Stimulated activated memory B cell treated with anti-CD40 and anti-IgM and Interleukin-4, amounts not matched to agents 10 μg/mL and 1 μg/mL and 100 μg/mL, for 72 hours (primary cell): ENCODE data around the gene ANAPC16.
"Not testable (repeated sequence)": the region's sequence is repeated elsewhere in the genome, so short reads cannot be mapped to it uniquely, and the experiment has no call there.

ENCODE experiments used
- ATAC-seq: fragments of 150-1000 bp; cut with Tn5 transposase; 2 replicates; pipeline ENCODE4 v1.10.0; 2021
- H3K27ac Mint-ChIP-seq: one replicate; pipeline ENCODE4 v1.8.0; 2022; ENCODE audit warnings: mild to moderate bottlenecking, mixed read lengths
- H3K27me3 Mint-ChIP-seq: one replicate; pipeline ENCODE4 v1.8.0; 2022; ENCODE audit warnings: mixed read lengths
- H3K36me3 Mint-ChIP-seq: one replicate; pipeline ENCODE4 v1.8.0; 2022; ENCODE audit warnings: mixed read lengths
- H3K4me1 Mint-ChIP-seq: one replicate; pipeline ENCODE4 v1.8.0; 2022; ENCODE audit warnings: mixed read lengths
- H3K4me3 Mint-ChIP-seq: one replicate; pipeline ENCODE4 v1.8.0; 2022; ENCODE audit warnings: mild to moderate bottlenecking, moderate library complexity, mixed read lengths
- H3K9me3 Mint-ChIP-seq: one replicate; pipeline ENCODE4 v1.8.0; 2022; ENCODE audit warnings: mixed read lengths

ANAPC16 gene

GRCh38 chr10:72260976-72261783 is 45.4 kb downstream of the ANAPC16 start:
- Mint-ChIP-seq H3K9me3 (no peaks in the 10 kb centered on the region), H3K4me1 (peaks cover 69% of the 10 kb centered on the region), H3K27ac (peak overlapping the region; percentile 97), H3K4me3 (peak overlapping the region; percentile 90), H3K27me3 (no peaks in the 10 kb centered on the region), H3K36me3 (no peaks in the 10 kb centered on the region)
- peak; percentile 83 for ATAC-seq

- Mint-ChIP-seq H3K9me3 (no peaks in the 10 kb centered on the region), H3K27me3 (no peaks in the 10 kb centered on the region), H3K36me3 (no peaks in the 10 kb centered on the region), H3K27ac (peak overlapping the region; percentile 97), H3K4me3 (no peak overlapping the region), H3K4me1 (peaks cover 62% of the 10 kb centered on the region)
- ATAC-seq, result peak; percentile 37
These were observed 46.1 kb downstream of the ANAPC16 start for GRCh38 chr10:72261784-72262404.

GRCh38 chr10:72263613-72264241 is 47.9 kb downstream of the ANAPC16 start:
- no peak overlapping the region for H3K4me3 Mint-ChIP-seq
- no peak for ATAC-seq
- H3K36me3 Mint-ChIP-seq, result no peaks in the 10 kb centered on the region
- no peaks in the 10 kb centered on the region for H3K27me3 Mint-ChIP-seq
- peaks cover 51% of the 10 kb centered on the region for H3K4me1 Mint-ChIP-seq
- H3K27ac Mint-ChIP-seq, result peak overlapping the region; percentile 69
- no peaks in the 10 kb centered on the region for H3K9me3 Mint-ChIP-seq

GRCh38 chr10:72264536-72264935 is 48.7 kb downstream of the ANAPC16 start:
- no peaks in the 10 kb centered on the region for H3K36me3 Mint-ChIP-seq
- peaks cover 43% of the 10 kb centered on the region for H3K4me1 Mint-ChIP-seq
- no peak overlapping the region for H3K4me3 Mint-ChIP-seq
- H3K9me3 Mint-ChIP-seq, result no peaks in the 10 kb centered on the region
- peak overlapping the region; percentile 69 for H3K27ac Mint-ChIP-seq
- H3K27me3 Mint-ChIP-seq, result no peaks in the 10 kb centered on the region
- ATAC-seq, result no peak

- Mint-ChIP-seq H3K4me3 (no peak overlapping the region), H3K27ac (no peak overlapping the region)
- ATAC-seq, result no peak
These were observed 49.7 kb downstream of the ANAPC16 start for GRCh38 chr10:72265508-72265907.

GRCh38 chr10:72265990-72266865 is 50.4 kb downstream of the ANAPC16 start:
- H3K9me3 Mint-ChIP-seq, result no peaks in the 10 kb centered on the region
- ATAC-seq, result no peak
- peaks cover 34% of the 10 kb centered on the region for H3K4me1 Mint-ChIP-seq
- H3K36me3 Mint-ChIP-seq, result no peaks in the 10 kb centered on the region
- H3K4me3 Mint-ChIP-seq, result no peak overlapping the region
- no peaks in the 10 kb centered on the region for H3K27me3 Mint-ChIP-seq
- H3K27ac Mint-ChIP-seq, result no peak overlapping the region

More at GRCh38 chr10:72265508-72265907, 49.7 kb downstream of the ANAPC16 start:
- H3K4me1 Mint-ChIP-seq, result peaks cover 34% of the 10 kb centered on the region
- no peaks in the 10 kb centered on the region for H3K36me3 Mint-ChIP-seq
- H3K9me3 Mint-ChIP-seq, result no peaks in the 10 kb centered on the region
- no peaks in the 10 kb centered on the region for H3K27me3 Mint-ChIP-seq

GRCh38 chr10:72267381-72267780 is 51.6 kb downstream of the ANAPC16 start:
- Mint-ChIP-seq H3K27ac (no peak overlapping the region), H3K36me3 (no peaks in the 10 kb centered on the region), H3K4me1 (peaks cover 27% of the 10 kb centered on the region), H3K9me3 (no peaks in the 10 kb centered on the region), H3K4me3 (no peak overlapping the region), H3K27me3 (no peaks in the 10 kb centered on the region)
- ATAC-seq, result no peak

GRCh38 chr10:72267819-72268399 is 52.1 kb downstream of the ANAPC16 start:
- Mint-ChIP-seq H3K27me3 (no peaks in the 10 kb centered on the region), H3K27ac (no peak overlapping the region), H3K36me3 (no peaks in the 10 kb centered on the region), H3K4me1 (peaks cover 32% of the 10 kb centered on the region), H3K9me3 (no peaks in the 10 kb centered on the region), H3K4me3 (no peak overlapping the region)
- no peak for ATAC-seq

GRCh38 chr10:72268475-72269200 is 52.8 kb downstream of the ANAPC16 start:
- H3K27me3 Mint-ChIP-seq, H3K27ac Mint-ChIP-seq, H3K36me3 Mint-ChIP-seq, ATAC-seq, H3K9me3 Mint-ChIP-seq, H3K4me3 Mint-ChIP-seq: not testable (repeated sequence)
- H3K4me1 Mint-ChIP-seq, result peaks cover 35% of the 10 kb centered on the region

GRCh38 chr10:72270607-72271281 is 54.9 kb downstream of the ANAPC16 start:
- ATAC-seq, result no peak
- Mint-ChIP-seq H3K4me3 (no peak overlapping the region), H3K27ac (peak overlapping the region; percentile 0), H3K4me1 (peaks cover 36% of the 10 kb centered on the region), H3K9me3 (no peaks in the 10 kb centered on the region), H3K36me3 (peaks cover 14% of the 10 kb centered on the region), H3K27me3 (no peaks in the 10 kb centered on the region)

GRCh38 chr10:72272689-72273409 is 57.0 kb downstream of the ANAPC16 start:
- H3K36me3 Mint-ChIP-seq, result peaks cover 27% of the 10 kb centered on the region
- ATAC-seq, result peak; percentile 52
- peak overlapping the region; percentile 85 for H3K27ac Mint-ChIP-seq
- peaks cover 51% of the 10 kb centered on the region for H3K4me1 Mint-ChIP-seq
- H3K27me3 Mint-ChIP-seq, result no peaks in the 10 kb centered on the region
- peak overlapping the region; percentile 97 for H3K4me3 Mint-ChIP-seq
- no peaks in the 10 kb centered on the region for H3K9me3 Mint-ChIP-seq

- peak; percentile 98 for ATAC-seq
- Mint-ChIP-seq H3K9me3 (no peaks in the 10 kb centered on the region), H3K4me1 (peaks cover 51% of the 10 kb centered on the region), H3K4me3 (peak within 1 kb of the TSS; percentile 97), H3K27me3 (no peaks in the 10 kb centered on the region), H3K27ac (peak within 1 kb of the TSS; percentile 85), H3K36me3 (peaks cover 27% of the 10 kb centered on the region)
These were observed 57.8 kb downstream of the ANAPC16 start, which contains the start of gene DDIT4 for GRCh38 chr10:72273410-72274212. TSS of gene DDIT4 (plus strand) at chr10:72273924. CDS start at chr10:72274217, 293 bp downstream.
